Colon (tissue), 2 donors: ENCODE measurements around the gene SNX24.

Experiments
- FAIRE-seq: peaks from 2 replicates; lab custom pipeline; 2012; peaks lifted over from hg19 to GRCh38; lab: Jason Lieb, UNC
- donor health status: control.
- donor health status: control.

SNX24 gene

DNA sequence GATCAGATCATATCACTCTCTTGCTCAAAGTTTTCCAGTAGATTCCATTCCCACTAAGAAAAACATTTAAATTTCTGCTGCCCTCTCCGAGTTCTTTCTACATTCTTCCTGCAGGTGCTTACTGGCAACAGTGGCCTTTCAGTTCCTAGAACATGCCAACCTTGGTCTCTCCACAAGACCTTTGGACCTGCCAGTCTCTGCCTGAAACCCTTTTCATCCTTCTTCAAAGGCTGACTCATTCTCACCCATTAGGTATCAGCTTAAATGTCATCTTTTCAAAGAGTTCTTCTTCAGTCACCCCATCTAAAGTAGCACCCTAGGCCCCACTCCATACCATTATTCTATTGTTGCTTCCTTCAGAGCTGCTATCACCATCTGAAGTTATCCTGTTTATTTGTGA is 169.3 kb downstream of the SNX24 start:
- no peak for FAIRE-seq

DNA sequence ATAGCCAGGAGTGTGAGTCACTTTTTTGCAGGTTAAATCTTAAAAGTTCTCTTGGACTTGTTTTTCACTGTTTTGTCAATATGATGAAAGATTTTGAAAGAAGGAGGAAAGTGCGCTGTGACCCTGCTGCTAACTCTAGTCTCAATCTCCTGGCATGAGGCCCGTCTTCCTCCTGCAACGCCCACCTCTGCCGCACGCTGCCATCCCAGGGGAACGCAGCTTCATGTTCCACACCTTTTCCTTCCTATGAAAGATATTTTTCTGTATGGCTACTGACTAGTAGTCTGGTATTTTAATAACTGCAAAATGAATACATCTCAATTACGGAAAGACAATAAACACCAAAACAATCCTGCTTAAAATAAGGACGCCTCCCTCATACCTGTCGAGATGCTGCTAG is 182.8 kb downstream of the SNX24 start:
- FAIRE-seq = no peak

DNA sequence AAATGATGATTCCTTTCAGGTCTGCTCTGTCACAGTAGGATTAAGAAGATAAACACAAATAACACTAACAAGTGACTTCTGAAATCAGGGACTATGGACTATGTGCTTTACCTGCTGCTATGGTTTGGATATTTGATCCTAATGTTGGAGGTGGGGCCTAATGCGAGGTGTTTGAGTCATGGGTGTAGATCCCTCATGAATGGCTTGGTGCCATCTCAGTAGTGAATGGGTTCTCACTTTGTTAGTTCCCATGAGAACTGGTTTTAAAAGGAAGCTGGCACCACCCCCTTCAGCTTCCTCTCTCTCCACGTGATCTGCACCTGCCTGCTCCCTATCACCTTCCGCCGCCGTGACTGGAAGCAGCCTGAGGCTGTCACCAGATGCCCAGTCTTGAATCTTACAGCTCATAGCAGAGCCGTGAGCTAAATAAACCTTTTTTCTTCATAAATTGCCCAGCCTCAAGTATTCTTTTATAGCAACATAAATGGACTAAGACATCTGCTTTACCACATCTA is 187.8 kb downstream of the SNX24 start:
- no peak for FAIRE-seq

DNA sequence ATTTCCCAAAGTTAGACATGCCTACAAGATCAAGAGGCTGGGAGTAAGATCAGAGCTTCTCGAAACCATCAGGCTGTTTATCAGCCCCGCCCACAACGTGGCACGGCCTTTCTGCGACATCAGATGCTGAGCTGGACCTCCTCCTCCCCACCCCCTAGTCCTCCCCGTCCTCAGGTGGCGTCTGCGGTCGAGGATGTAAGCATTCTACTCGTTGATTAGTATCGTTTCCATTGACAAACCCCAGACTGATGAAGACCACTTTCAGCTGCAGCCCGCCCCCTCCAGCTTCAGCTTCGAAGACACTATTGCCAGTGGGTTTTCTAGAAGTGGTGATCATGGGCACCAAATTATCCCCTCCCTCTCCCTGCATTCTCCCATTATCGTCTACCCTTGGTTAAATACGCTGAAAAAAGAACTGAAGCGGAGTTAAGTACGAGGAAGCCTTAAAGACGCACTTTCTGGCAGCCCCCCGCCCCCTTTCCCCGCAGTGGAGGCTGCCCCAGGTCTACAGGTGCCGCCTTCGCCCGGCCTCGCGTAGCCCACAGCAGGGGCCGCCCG is 190.0 kb downstream of the SNX24 start:
- no peak for FAIRE-seq

DNA sequence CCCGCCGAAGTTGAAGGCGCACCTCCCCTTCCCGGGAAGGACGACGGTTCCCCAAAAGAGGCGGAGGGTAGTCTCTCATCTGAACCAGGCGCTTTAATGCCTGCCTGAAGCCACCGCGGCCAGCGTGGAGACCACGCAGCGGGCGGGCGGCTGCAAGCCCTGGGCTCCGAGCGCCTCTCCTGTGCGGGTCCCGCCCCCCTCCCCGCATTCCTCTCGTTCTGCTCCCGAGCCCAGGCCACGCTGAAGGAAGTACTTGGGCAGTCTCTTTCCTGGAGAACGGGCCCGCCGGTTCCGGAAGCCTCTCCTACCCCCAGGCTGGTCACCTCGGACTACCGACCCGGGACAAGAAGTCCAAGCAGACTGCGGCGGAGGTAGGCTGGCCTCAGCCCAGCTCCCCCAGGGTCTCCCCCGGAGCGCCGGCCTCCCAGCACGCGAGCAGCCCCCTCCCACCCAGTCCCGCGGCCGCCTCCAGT is 190.5 kb downstream of the SNX24 start:
- no peak for FAIRE-seq

DNA sequence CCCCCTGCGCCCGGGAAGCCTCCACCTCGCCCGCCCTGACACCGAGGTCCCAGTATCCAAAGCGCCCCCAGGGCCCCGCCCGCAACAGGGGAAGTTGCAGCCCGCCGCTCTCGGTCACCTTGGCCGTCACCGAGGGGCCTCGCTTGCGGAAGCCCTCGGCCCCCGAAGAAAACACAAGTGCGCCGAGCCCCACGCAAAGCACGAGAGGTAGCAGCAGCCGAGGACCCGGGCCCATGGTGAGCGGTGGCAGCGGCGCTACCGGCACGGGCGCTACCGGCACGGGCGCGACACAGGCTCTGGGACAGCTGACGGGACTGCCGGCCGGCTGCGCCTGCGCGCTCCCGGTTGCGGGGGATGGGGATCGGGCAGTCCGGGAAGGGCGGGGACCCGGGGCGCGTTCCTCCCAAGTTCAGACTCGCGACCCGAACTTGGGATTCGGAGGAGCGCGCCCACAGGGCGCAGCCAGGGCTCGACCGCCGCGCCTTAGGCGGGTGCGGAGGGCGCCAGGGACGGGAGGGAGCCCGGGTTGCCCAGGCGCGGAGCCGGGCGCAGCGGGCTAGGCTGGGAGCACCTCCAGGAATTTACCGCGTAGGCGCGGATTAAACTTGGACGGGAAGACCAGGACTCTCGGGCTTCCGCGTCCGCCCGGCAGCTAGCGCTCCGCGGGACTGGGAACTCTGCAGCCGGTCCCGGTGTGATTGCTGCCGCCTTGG is 191.1 kb downstream of the SNX24 start, which contains the start of gene PPIC:
Gene PPIC, minus strand, starts transcription at position 335 of the 713 bp plus-strand sequence. Its CDS starts 100 bp downstream, at position 235.
- no peak for FAIRE-seq

DNA sequence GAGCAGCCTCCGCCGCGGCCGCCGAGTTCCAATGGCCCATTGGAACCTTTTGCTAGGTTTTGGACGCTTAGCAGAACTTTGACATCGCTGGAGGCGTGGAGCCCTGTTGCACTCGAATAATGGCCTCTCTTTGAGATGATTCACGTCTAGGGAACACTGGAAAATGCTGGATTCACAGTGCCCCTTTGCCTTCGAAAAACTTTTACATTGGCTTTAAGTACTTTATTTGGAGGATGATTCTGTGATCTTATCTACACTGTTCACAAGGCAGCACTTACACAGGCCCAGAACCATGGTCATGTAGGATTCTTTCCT is 191.6 kb downstream of the SNX24 start:
- no peak for FAIRE-seq

DNA sequence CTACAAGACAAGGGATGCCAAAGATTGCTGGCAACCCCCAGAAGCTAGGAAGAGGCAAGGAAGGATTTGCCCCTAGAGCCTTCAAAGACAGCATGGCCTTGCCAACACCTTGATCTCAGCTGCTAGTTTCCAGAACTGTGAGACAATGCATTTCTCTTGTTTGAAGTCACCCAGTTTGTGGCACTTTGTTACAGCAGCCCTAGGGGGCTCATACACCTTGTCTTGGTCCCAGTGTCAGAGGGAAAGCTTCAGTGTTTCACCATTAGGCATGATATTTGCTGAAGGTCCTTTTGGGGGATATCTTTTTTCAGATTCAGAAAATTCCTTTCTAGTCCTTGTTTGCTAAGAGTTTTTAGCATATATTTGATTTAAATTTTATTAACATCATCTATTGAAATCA is 194.3 kb downstream of the SNX24 start:
- no peak for FAIRE-seq

DNA sequence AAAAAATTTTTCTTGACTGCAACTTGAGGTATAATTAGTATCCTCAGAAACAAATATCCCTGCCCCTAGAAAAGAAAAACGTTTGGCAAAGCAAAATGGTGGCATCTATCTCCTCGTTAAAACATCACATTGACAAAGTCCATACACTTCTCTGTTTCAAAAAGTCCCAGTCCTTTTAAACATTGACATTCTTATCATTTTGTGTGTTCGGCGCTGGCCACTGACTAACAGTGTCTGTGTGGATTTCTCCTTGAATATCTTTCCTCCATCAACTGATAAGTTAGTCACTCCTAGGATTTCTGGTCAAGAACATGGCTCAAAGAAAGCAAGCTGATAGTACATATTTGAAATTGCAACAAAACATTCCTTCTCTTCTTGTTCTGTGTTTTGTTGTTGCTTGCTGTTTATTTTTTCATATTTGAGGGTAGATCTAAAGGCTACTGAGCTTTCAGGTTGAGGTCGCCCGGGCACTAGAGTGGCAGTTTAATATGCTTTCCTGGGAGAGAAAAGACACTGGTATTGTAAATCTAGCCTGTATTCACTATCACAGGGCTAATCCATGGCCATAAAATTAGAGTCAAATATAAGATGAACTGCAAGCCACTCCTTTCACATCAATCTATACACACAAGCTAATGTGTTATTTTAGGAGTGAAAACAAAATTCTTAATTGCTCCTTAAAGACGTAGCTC is 199.7 kb downstream of the SNX24 start:
- no peak for FAIRE-seq

DNA sequence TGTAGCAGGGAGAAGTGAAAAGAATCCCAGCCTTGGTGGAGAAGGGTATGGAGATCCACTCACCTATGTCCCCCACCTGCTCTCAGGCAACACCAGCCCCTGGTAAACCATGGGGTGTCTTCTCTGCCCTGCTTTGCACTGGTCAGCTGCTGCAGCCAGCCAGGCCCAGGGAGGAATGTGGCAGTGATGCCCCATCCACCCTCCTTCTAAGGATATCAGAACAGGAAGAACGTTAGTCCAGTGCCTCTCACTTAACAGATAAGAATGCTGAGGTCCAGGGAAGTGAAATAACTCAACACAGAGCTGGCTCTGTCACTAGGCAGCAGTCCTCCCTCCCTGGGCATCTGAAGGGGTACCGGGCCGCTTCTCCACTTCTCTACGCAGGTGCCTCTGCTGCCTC is 200.8 kb downstream of the SNX24 start:
- no peak for FAIRE-seq

DNA sequence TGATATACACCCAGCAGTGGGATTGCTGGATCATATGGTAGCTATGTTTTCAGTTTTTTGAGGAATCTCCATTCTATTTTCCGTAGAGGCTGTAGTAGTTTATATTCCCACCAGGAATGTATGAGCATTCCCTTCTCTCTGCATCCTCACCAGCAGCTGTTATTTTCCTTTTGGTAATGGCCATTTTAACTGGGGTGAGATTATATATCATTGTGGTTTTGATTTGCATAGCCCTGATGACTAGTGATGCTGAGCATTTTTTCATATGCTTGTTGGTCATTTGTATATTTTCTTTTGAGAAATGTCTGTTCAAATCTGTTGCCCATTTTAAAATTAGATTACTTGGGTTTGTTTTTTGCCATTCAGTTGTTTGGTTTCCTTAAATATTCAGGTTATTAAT is 202.3 kb downstream of the SNX24 start:
- FAIRE-seq = no peak

DNA sequence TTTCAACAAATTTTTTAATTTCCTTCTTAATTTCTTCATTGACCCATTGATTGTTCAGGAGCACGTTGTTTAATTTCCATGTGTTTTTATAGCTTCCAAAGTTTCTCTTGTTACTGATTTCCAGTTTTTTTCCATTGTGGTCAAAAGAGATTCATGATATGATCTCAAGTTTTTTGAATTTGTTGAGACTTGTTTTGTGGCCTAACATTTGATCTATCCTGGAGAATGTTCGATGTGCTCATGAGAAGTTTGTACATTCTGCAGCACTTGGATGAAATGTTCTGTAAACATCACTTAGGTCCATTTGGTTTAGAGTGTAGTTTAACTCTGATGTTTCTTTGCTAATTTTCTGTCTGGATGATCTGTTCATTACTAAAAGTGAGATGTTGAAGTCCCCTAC is 205.8 kb downstream of the SNX24 start:
- no peak for FAIRE-seq
